HepG2 (cell line): ENCODE data around the gene ADAM20.

Experiments
- JUND ChIP-seq: sonication (generic); formaldehyde crosslinking; IDR thresholded peaks from 2 replicates; pipeline ENCODE4 v1.8.0; 2022; ENCODE audit warnings: mild to moderate bottlenecking, missing genetic modification reagents
- MAZ ChIP-seq, 2 experiments: sonication (generic) in 1 of 2; formaldehyde crosslinking in 1 of 2; IDR thresholded peaks; 2 replicates each; pipeline versions ENCODE4 v1.5.0 to v1.6.1; 2012 to 2020; ENCODE audit warnings: low read depth in 2 of 2, mild to moderate bottlenecking in 2 of 2, borderline replicate concordance in 1 of 2, improper control_type of control experiment in 1 of 2, low read length in 1 of 2, missing genetic modification reagents in 1 of 2, moderate library complexity in 1 of 2
- NFIC ChIP-seq: IDR thresholded peaks from 2 replicates; pipeline ENCODE4 v1.6.1; 2012; ENCODE audit warnings: mild to moderate bottlenecking, low read length, inconsistent platforms
- REPIN1 ChIP-seq: sonication (generic); formaldehyde crosslinking; IDR thresholded peaks from 2 replicates; pipeline ENCODE4 v1.8.0; 2022; ENCODE audit warnings: missing genetic modification reagents, low read depth, mild to moderate bottlenecking, borderline replicate concordance
- SIN3A ChIP-seq: IDR thresholded peaks from 2 replicates; pipeline ENCODE4 v1.6.1; 2011; ENCODE audit warnings: low read depth, mild to moderate bottlenecking, control low read depth, low read length, borderline replicate concordance
- ZBTB7A ChIP-seq: sonication (generic); formaldehyde crosslinking; IDR thresholded peaks from 2 replicates; pipeline ENCODE4 v1.8.0; 2022; ENCODE audit warnings: mild to moderate bottlenecking, missing genetic modification reagents
- ZNF557 ChIP-seq: sonication (generic); formaldehyde crosslinking; IDR thresholded peaks from 2 replicates; pipeline ENCODE4 v1.4.0; 2020; ENCODE audit warnings: missing genetic modification reagents
- ZNF674 ChIP-seq: sonication (generic); formaldehyde crosslinking; IDR thresholded peaks from 2 replicates; pipeline ENCODE4 v1.5.0; 2020; ENCODE audit warnings: low read depth, mild to moderate bottlenecking, missing genetic modification reagents
- ZZZ3 ChIP-seq: sonication (generic); formaldehyde crosslinking; IDR thresholded peaks from 2 replicates; pipeline ENCODE4 v1.4.0; 2020; ENCODE audit warnings: missing genetic modification reagents, mild to moderate bottlenecking, borderline replicate concordance
- TF ChIP-seq, protein P1 (sequence below): sonication (generic); formaldehyde crosslinking; IDR thresholded peaks from 2 replicates; pipeline ENCODE4 v1.9.0; 2021; ENCODE audit warnings: missing genetic modification reagents, borderline replicate concordance
- TF ChIP-seq, protein P2 (sequence below), 2 experiments: sonication (generic) in 1 of 2; formaldehyde crosslinking in 1 of 2; IDR thresholded peaks; 2 replicates each; pipeline versions ENCODE4 v1.4.0 to v1.6.1; 2018 to 2020; ENCODE audit warnings: missing genetic modification reagents in 2 of 2, borderline replicate concordance in 1 of 2, low read depth in 1 of 2, mild to moderate bottlenecking in 1 of 2, missing biosample characterization in 1 of 2
- TF ChIP-seq, protein P3 (sequence below): sonication (generic); formaldehyde crosslinking; IDR thresholded peaks from 2 replicates; pipeline ENCODE4 v1.5.0; 2020; ENCODE audit warnings: mild to moderate bottlenecking, missing genetic modification reagents, moderate library complexity
- TF ChIP-seq, protein P4 (sequence below): sonication (generic); formaldehyde crosslinking; IDR thresholded peaks from 2 replicates; pipeline ENCODE4 v1.4.0; 2020; ENCODE audit warnings: missing genetic modification reagents
- TF ChIP-seq, protein P5 (sequence below), 2 experiments: IDR thresholded peaks; 2 replicates each; pipeline ENCODE4 v1.6.1; 2011 to 2012; ENCODE audit warnings: low read length in 2 of 2, borderline replicate concordance in 1 of 2, low read depth in 1 of 2, mild to moderate bottlenecking in 1 of 2, moderate library complexity in 1 of 2

DNA sequence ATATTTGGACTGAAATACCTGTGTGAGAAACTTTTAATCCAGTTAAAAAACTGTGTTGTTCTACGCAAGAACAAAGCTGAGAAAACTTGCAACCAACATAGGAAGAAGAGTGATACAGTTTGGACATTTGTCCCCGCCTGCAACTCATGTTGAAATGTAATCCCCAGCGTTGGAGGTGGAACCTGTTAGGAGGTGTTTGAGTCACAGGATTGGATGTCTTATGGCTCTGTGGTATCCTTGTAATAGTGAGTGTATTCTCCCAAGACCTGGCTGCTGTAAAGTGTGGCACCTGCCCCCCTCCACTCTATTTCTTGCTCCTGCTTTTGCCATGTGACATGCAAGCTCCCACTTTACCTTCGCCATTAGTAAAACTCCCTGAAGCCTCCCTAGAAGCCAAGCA lies 28.6 kb upstream of the ADAM20 start:
- TF ChIP-seq, protein P1, sequence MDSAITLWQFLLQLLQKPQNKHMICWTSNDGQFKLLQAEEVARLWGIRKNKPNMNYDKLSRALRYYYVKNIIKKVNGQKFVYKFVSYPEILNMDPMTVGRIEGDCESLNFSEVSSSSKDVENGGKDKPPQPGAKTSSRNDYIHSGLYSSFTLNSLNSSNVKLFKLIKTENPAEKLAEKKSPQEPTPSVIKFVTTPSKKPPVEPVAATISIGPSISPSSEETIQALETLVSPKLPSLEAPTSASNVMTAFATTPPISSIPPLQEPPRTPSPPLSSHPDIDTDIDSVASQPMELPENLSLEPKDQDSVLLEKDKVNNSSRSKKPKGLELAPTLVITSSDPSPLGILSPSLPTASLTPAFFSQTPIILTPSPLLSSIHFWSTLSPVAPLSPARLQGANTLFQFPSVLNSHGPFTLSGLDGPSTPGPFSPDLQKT (CRISPR knock-in tag): no peak
- TF ChIP-seq ZNF674 (CRISPR knock-in tag) (no peak), SIN3A (no peak), JUND (CRISPR knock-in tag) (no peak), ZNF557 (no peak), NFIC (no peak), ZZZ3 (CRISPR knock-in tag) (no peak), ZBTB7A (CRISPR knock-in tag) (no peak), REPIN1 (CRISPR knock-in tag) (no peak), MAZ (IDR thresholded peaks at IDR 0.05; ENCODE audit: borderline replicate concordance, low read depth, low read length) (no peak), MAZ (CRISPR knock-in tag; IDR thresholded peaks at IDR 0.05; ENCODE audit: low read depth) (no peak)
- TF ChIP-seq, protein P2, sequence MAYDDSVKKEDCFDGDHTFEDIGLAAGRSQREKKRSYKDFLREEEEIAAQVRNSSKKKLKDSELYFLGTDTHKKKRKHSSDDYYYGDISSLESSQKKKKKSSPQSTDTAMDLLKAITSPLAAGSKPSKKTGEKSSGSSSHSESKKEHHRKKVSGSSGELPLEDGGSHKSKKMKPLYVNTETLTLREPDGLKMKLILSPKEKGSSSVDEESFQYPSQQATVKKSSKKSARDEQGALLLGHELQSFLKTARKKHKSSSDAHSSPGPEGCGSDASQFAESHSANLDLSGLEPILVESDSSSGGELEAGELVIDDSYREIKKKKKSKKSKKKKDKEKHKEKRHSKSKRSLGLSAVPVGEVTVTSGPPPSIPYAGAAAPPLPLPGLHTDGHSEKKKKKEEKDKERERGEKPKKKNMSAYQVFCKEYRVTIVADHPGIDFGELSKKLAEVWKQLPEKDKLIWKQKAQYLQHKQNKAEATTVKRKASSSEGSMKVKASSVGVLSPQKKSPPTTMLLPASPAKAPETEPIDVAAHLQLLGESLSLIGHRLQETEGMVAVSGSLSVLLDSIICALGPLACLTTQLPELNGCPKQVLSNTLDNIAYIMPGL (CRISPR knock-in tag; IDR thresholded peaks at IDR 0.05; ENCODE audit: borderline replicate concordance in 1 of 2, low read depth in 1 of 2): no peak
- TF ChIP-seq, protein P3, sequence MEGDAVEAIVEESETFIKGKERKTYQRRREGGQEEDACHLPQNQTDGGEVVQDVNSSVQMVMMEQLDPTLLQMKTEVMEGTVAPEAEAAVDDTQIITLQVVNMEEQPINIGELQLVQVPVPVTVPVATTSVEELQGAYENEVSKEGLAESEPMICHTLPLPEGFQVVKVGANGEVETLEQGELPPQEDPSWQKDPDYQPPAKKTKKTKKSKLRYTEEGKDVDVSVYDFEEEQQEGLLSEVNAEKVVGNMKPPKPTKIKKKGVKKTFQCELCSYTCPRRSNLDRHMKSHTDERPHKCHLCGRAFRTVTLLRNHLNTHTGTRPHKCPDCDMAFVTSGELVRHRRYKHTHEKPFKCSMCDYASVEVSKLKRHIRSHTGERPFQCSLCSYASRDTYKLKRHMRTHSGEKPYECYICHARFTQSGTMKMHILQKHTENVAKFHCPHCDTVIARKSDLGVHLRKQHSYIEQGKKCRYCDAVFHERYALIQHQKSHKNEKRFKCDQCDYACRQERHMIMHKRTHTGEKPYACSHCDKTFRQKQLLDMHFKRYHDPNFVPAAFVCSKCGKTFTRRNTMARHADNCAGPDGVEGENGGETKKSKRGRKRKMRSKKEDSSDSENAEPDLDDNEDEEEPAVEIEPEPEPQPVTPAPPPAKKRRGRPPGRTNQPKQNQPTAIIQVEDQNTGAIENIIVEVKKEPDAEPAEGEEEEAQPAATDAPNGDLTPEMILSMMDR (CRISPR knock-in tag): no peak
- TF ChIP-seq, protein P4, sequence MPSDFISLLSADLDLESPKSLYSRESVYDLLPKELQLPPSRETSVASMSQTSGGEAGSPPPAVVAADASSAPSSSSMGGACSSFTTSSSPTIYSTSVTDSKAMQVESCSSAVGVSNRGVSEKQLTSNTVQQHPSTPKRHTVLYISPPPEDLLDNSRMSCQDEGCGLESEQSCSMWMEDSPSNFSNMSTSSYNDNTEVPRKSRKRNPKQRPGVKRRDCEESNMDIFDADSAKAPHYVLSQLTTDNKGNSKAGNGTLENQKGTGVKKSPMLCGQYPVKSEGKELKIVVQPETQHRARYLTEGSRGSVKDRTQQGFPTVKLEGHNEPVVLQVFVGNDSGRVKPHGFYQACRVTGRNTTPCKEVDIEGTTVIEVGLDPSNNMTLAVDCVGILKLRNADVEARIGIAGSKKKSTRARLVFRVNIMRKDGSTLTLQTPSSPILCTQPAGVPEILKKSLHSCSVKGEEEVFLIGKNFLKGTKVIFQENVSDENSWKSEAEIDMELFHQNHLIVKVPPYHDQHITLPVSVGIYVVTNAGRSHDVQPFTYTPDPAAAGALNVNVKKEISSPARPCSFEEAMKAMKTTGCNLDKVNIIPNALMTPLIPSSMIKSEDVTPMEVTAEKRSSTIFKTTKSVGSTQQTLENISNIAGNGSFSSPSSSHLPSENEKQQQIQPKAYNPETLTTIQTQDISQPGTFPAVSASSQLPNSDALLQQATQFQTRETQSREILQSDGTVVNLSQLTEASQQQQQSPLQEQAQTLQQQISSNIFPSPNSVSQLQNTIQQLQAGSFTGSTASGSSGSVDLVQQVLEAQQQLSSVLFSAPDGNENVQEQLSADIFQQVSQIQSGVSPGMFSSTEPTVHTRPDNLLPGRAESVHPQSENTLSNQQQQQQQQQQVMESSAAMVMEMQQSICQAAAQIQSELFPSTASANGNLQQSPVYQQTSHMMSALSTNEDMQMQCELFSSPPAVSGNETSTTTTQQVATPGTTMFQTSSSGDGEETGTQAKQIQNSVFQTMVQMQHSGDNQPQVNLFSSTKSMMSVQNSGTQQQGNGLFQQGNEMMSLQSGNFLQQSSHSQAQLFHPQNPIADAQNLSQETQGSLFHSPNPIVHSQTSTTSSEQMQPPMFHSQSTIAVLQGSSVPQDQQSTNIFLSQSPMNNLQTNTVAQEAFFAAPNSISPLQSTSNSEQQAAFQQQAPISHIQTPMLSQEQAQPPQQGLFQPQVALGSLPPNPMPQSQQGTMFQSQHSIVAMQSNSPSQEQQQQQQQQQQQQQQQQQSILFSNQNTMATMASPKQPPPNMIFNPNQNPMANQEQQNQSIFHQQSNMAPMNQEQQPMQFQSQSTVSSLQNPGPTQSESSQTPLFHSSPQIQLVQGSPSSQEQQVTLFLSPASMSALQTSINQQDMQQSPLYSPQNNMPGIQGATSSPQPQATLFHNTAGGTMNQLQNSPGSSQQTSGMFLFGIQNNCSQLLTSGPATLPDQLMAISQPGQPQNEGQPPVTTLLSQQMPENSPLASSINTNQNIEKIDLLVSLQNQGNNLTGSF (CRISPR knock-in tag): no peak
- TF ChIP-seq, protein P5, sequence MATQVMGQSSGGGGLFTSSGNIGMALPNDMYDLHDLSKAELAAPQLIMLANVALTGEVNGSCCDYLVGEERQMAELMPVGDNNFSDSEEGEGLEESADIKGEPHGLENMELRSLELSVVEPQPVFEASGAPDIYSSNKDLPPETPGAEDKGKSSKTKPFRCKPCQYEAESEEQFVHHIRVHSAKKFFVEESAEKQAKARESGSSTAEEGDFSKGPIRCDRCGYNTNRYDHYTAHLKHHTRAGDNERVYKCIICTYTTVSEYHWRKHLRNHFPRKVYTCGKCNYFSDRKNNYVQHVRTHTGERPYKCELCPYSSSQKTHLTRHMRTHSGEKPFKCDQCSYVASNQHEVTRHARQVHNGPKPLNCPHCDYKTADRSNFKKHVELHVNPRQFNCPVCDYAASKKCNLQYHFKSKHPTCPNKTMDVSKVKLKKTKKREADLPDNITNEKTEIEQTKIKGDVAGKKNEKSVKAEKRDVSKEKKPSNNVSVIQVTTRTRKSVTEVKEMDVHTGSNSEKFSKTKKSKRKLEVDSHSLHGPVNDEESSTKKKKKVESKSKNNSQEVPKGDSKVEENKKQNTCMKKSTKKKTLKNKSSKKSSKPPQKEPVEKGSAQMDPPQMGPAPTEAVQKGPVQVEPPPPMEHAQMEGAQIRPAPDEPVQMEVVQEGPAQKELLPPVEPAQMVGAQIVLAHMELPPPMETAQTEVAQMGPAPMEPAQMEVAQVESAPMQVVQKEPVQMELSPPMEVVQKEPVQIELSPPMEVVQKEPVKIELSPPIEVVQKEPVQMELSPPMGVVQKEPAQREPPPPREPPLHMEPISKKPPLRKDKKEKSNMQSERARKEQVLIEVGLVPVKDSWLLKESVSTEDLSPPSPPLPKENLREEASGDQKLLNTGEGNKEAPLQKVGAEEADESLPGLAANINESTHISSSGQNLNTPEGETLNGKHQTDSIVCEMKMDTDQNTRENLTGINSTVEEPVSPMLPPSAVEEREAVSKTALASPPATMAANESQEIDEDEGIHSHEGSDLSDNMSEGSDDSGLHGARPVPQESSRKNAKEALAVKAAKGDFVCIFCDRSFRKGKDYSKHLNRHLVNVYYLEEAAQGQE (IDR thresholded peaks at IDR 0.05; ENCODE audit: borderline replicate concordance in 1 of 2, low read depth in 1 of 2, low read length in 2 of 2): no peak
